ENCODE data around the gene TEKT5.

GRCh38 chr16:10594312-10594950 lies 100.3 kb downstream of the TEKT5 start:
- no peak for TF ChIP-seq GATA2 (IDR thresholded peaks at IDR 0.05; ENCODE audit: low read depth, low read length)
- no peak for TF ChIP-seq GATA3 (IDR thresholded peaks at IDR 0.05; ENCODE audit: low read depth, low read length)

Measured in SH-SY5Y (cell line).